Activated CD8-positive, alpha-beta memory T cell treated with anti-CD3 and anti-CD28 coated beads, Interleukin-2, amount 10 ng/mL, durations not matched to agents 7 days and 5 days (primary cell): ENCODE results near the gene MRPS23. TPM values are rescaled to one million over a fixed set of nuclear protein-coding genes. Genes with fewer than 3 reads are reported as not detected.

Experiments
- total RNA-seq, 2 experiments: library from RNA; stranded (reverse); gene quantifications; one replicate each; pipeline ENCODE4 v1.2.3, GENCODE V29; 2021

MRPS23 gene
- total RNA-seq, 2 experiments from 2014 or later: 39.4 to 49.4 TPM

Other genes starting within 250 kb of the MRPS23 start
- gene CCDC182, start 104.7 kb downstream of the MRPS23 start, total RNA-seq: not detected
- gene CUEDC1, start 105.4 kb upstream of the MRPS23 start, total RNA-seq: not detected
- 10 to 100 TPM; 33.2 to 37.6 TPM for gene VEZF1, start 138.2 kb upstream of the MRPS23 start, total RNA-seq
- gene SRSF1, start 157.2 kb upstream of the MRPS23 start, total RNA-seq: 100 to 1,000 TPM; 365 to 418 TPM
- gene DYNLL2, start 233.4 kb upstream of the MRPS23 start, total RNA-seq: 10 to 100 TPM; 23.7 to 31.0 TPM